Measurements from ENCODE around the gene ZNF668. TPM values are rescaled to one million over a fixed set of nuclear protein-coding genes. Genes with fewer than 3 reads are reported as not detected.

ZNF668 gene
- total and polyA plus RNA-seq, 2 of the 13 experiments (the other 11 are each of a cell fraction or from before 2014, with no cell fraction given): 3.8 to 9.8 TPM

GRCh38 chr16:31032736-31033708 is 41.0 kb downstream of the ZNF668 start, which contains the start of gene STX4 (continued):
- peak; percentile 74 for TF ChIP-seq TFDP2 (CRISPR knock-in tag; IDR thresholded peaks at IDR 0.05)
- peak; percentile 75 for TF ChIP-seq ZNF777 (CRISPR knock-in tag; IDR thresholded peaks at IDR 0.05)
- TF ChIP-seq, protein P1, sequence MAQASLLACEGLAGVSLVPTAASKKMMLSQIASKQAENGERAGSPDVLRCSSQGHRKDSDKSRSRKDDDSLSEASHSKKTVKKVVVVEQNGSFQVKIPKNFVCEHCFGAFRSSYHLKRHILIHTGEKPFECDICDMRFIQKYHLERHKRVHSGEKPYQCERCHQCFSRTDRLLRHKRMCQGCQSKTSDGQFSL (CRISPR knock-in tag; IDR thresholded peaks at IDR 0.05): 0 out of 2 replicates have a peak, but pooled peaks have one; percentile 58
- no peak for TF ChIP-seq SCMH1 (CRISPR knock-in tag; IDR thresholded peaks at IDR 0.05; ENCODE audit: borderline replicate concordance)
- TF ChIP-seq, protein P2, sequence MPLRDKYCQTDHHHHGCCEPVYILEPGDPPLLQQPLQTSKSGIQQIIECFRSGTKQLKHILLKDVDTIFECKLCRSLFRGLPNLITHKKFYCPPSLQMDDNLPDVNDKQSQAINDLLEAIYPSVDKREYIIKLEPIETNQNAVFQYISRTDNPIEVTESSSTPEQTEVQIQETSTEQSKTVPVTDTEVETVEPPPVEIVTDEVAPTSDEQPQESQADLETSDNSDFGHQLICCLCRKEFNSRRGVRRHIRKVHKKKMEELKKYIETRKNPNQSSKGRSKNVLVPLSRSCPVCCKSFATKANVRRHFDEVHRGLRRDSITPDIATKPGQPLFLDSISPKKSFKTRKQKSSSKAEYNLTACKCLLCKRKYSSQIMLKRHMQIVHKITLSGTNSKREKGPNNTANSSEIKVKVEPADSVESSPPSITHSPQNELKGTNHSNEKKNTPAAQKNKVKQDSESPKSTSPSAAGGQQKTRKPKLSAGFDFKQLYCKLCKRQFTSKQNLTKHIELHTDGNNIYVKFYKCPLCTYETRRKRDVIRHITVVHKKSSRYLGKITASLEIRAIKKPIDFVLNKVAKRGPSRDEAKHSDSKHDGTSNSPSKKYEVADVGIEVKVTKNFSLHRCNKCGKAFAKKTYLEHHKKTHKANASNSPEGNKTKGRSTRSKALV (CRISPR knock-in tag; IDR thresholded peaks at IDR 0.05): no peak
- TF ChIP-seq ZNF264 (CRISPR knock-in tag; IDR thresholded peaks at IDR 0.05): peak; percentile 73
- peak; percentile 73; the same call in 1 of the 2 replicates for TF ChIP-seq YEATS2 (CRISPR knock-in tag; IDR thresholded peaks at IDR 0.05; ENCODE audit: borderline replicate concordance)
- peak; percentile 78 for TF ChIP-seq ZSCAN25 (CRISPR knock-in tag; IDR thresholded peaks at IDR 0.05)
- TF ChIP-seq, protein P3, sequence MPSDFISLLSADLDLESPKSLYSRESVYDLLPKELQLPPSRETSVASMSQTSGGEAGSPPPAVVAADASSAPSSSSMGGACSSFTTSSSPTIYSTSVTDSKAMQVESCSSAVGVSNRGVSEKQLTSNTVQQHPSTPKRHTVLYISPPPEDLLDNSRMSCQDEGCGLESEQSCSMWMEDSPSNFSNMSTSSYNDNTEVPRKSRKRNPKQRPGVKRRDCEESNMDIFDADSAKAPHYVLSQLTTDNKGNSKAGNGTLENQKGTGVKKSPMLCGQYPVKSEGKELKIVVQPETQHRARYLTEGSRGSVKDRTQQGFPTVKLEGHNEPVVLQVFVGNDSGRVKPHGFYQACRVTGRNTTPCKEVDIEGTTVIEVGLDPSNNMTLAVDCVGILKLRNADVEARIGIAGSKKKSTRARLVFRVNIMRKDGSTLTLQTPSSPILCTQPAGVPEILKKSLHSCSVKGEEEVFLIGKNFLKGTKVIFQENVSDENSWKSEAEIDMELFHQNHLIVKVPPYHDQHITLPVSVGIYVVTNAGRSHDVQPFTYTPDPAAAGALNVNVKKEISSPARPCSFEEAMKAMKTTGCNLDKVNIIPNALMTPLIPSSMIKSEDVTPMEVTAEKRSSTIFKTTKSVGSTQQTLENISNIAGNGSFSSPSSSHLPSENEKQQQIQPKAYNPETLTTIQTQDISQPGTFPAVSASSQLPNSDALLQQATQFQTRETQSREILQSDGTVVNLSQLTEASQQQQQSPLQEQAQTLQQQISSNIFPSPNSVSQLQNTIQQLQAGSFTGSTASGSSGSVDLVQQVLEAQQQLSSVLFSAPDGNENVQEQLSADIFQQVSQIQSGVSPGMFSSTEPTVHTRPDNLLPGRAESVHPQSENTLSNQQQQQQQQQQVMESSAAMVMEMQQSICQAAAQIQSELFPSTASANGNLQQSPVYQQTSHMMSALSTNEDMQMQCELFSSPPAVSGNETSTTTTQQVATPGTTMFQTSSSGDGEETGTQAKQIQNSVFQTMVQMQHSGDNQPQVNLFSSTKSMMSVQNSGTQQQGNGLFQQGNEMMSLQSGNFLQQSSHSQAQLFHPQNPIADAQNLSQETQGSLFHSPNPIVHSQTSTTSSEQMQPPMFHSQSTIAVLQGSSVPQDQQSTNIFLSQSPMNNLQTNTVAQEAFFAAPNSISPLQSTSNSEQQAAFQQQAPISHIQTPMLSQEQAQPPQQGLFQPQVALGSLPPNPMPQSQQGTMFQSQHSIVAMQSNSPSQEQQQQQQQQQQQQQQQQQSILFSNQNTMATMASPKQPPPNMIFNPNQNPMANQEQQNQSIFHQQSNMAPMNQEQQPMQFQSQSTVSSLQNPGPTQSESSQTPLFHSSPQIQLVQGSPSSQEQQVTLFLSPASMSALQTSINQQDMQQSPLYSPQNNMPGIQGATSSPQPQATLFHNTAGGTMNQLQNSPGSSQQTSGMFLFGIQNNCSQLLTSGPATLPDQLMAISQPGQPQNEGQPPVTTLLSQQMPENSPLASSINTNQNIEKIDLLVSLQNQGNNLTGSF (CRISPR knock-in tag; IDR thresholded peaks at IDR 0.05): no peak
- peak; percentile 18; the same call in 1 of the 2 replicates for TF ChIP-seq TAF1 (CRISPR knock-in tag; IDR thresholded peaks at IDR 0.05)
- no peak for TF ChIP-seq KDM6A (CRISPR knock-in tag; IDR thresholded peaks at IDR 0.05; ENCODE audit: low read depth)
- no peak; the same call in 1 of the 2 replicates for TF ChIP-seq ZNF460 (CRISPR knock-in tag; IDR thresholded peaks at IDR 0.05; ENCODE audit: borderline replicate concordance)
- no peak for TF ChIP-seq ETV6 (CRISPR knock-in tag; conservative IDR thresholded peaks at IDR 0.05)
- TF ChIP-seq, protein P4, sequence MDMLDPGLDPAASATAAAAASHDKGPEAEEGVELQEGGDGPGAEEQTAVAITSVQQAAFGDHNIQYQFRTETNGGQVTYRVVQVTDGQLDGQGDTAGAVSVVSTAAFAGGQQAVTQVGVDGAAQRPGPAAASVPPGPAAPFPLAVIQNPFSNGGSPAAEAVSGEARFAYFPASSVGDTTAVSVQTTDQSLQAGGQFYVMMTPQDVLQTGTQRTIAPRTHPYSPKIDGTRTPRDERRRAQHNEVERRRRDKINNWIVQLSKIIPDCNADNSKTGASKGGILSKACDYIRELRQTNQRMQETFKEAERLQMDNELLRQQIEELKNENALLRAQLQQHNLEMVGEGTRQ (IDR thresholded peaks at IDR 0.05; ENCODE audit: low read depth, low read length): peak; percentile 98
- TF ChIP-seq, protein P4 (CRISPR knock-in tag; IDR thresholded peaks at IDR 0.05; ENCODE audit: borderline replicate concordance): peak; percentile 97
- TF ChIP-seq NR2F2 (IDR thresholded peaks at IDR 0.05; ENCODE audit: borderline replicate concordance, low read depth): peak; percentile 10; the same call in 1 of the 2 replicates

All from HepG2 (cell line).